Activated T-cell treated with anti-CD3 and anti-CD28 coated beads, Interleukin-2, amount 50 U/mL, for 24 hours (primary cell): ENCODE measurements around the gene EXOSC10.

ENCODE experiments used
- DNase-seq: peaks from one replicate; pipeline ENCODE4 v3.0.0-alpha.2; 2020
- H3K27ac Mint-ChIP-seq: 2 replicates; pipeline ENCODE4 v1.8.0; 2020; ENCODE audit warnings: mild to moderate bottlenecking, mixed read lengths
- H3K27me3 Mint-ChIP-seq: 2 replicates; pipeline ENCODE4 v1.8.0; 2020; ENCODE audit warnings: mixed read lengths
- H3K36me3 Mint-ChIP-seq: 2 replicates; pipeline ENCODE4 v1.8.0; 2020; ENCODE audit warnings: low read depth, mixed read lengths
- H3K4me1 Mint-ChIP-seq: 2 replicates; pipeline ENCODE4 v1.8.0; 2020; ENCODE audit warnings: low read depth, mixed read lengths
- H3K4me3 Mint-ChIP-seq: 2 replicates; pipeline ENCODE4 v1.8.0; 2020; ENCODE audit warnings: mild to moderate bottlenecking, moderate library complexity, mixed read lengths
- H3K9me3 Mint-ChIP-seq: 2 replicates; pipeline ENCODE4 v1.8.0; 2020; ENCODE audit warnings: mixed read lengths

Gene EXOSC10

DNA sequence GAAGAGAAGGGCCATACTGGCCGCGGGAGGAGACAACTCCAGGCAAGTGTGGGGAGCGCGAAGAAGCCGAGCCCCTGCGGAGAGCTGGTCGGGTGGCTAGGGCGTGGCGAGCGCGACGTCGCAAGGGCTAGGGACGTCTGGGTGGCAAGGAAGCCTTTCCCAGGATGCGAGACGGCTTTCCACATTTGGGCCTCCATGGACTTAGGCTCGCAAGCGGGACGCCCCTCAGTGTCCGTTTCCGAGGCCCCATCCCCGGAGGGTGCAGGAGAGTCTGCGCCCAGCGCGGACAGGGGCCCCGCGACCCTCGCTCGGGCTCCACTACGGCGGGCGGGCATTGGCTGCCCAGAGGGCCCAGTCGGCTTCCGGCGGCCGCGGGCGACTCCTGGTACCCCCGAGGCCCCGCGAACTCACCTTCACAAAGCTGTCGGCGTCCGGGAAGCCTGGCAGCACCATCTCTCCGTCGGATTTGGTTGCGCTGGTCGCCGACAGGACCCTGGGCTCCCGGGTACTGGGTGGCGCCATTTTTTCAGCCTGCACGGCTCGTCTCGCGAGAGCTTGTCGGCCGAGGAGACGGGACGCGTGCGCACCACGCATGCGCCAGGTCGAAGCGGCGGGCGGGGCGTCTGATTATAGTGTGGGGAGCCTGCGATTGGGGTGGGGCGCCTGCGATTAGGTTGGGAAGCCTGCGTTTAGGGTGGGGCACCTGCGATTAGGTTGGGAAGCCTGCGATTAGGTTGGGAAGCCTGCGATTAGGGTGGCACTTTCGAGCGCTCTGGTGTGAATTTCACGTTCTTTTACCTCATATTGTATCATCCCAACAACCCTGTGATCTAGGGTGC is at the start of gene EXOSC10:
EXOSC10 (minus strand) TSS at position 560 of the 839 bp plus-strand sequence; CDS start at position 522, 38 bp downstream.
- Mint-ChIP-seq H3K4me1 (peaks cover 17% of the 10 kb centered on the region), H3K27ac (peak within 1 kb of the TSS; percentile 97), H3K36me3 (peaks cover 47% of the 10 kb centered on the region), H3K4me3 (peak within 1 kb of the TSS; percentile 90), H3K27me3 (no peaks in the 10 kb centered on the region), H3K9me3 (no peaks in the 10 kb centered on the region)
- peak; percentile 97 for DNase-seq

- Mint-ChIP-seq H3K27ac (no peak overlapping the region), H3K9me3 (no peaks in the 10 kb centered on the region), H3K4me3 (no peak overlapping the region), H3K36me3 (peaks cover 97% of the 10 kb centered on the region), H3K27me3 (no peaks in the 10 kb centered on the region), H3K4me1 (peaks cover 24% of the 10 kb centered on the region)
- no peak for DNase-seq
These were observed 47.6 kb upstream of the EXOSC10 start for GRCh38 chr1:11147197-11147770.

GRCh38 chr1:11145741-11146140 is 46.1 kb upstream of the EXOSC10 start:
- no peak overlapping the region for H3K27ac Mint-ChIP-seq
- peaks cover 90% of the 10 kb centered on the region for H3K36me3 Mint-ChIP-seq
- no peak overlapping the region for H3K4me3 Mint-ChIP-seq
- DNase-seq: no peak
- peaks cover 24% of the 10 kb centered on the region for H3K4me1 Mint-ChIP-seq
- H3K9me3 Mint-ChIP-seq: no peaks in the 10 kb centered on the region
- H3K27me3 Mint-ChIP-seq: no peaks in the 10 kb centered on the region

GRCh38 chr1:11144570-11145256 is 45.0 kb upstream of the EXOSC10 start:
- peaks cover 24% of the 10 kb centered on the region for H3K4me1 Mint-ChIP-seq
- H3K27me3 Mint-ChIP-seq: no peaks in the 10 kb centered on the region
- no peak for DNase-seq
- no peak overlapping the region for H3K4me3 Mint-ChIP-seq
- H3K9me3 Mint-ChIP-seq: no peaks in the 10 kb centered on the region
- peak overlapping the region; percentile 84 for H3K27ac Mint-ChIP-seq
- H3K36me3 Mint-ChIP-seq: peaks cover 89% of the 10 kb centered on the region

- Mint-ChIP-seq H3K27ac (peak overlapping the region; percentile 84), H3K36me3 (peaks cover 89% of the 10 kb centered on the region), H3K9me3 (no peaks in the 10 kb centered on the region), H3K4me3 (no peak overlapping the region), H3K27me3 (no peaks in the 10 kb centered on the region), H3K4me1 (peaks cover 24% of the 10 kb centered on the region)
- no peak for DNase-seq
These were observed 44.2 kb upstream of the EXOSC10 start for GRCh38 chr1:11143907-11144306.

DNA sequence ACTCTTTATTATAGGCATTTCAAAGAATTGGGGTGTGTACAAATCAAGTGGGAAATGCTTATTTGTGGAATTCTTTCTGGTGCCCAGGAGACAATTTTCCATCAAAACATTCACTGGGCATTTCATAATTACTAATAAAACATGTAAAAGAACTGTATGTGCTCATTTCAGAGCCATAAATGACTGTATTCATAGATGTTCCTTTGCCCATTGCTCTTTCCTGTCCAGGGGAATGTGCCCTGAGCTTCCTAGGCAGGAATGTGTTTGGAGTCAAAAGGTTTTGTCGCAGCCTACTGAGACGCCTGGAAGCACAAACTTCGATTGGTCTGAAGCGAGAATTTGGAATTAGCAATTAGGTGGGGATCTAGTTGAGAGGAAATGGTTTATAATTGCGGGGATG is 43.7 kb upstream of the EXOSC10 start:
- no peak overlapping the region for H3K4me3 Mint-ChIP-seq
- no peaks in the 10 kb centered on the region for H3K9me3 Mint-ChIP-seq
- peaks cover 89% of the 10 kb centered on the region for H3K36me3 Mint-ChIP-seq
- DNase-seq: no peak
- peaks cover 24% of the 10 kb centered on the region for H3K4me1 Mint-ChIP-seq
- H3K27ac Mint-ChIP-seq: peak overlapping the region; percentile 84
- H3K27me3 Mint-ChIP-seq: no peaks in the 10 kb centered on the region

DNA sequence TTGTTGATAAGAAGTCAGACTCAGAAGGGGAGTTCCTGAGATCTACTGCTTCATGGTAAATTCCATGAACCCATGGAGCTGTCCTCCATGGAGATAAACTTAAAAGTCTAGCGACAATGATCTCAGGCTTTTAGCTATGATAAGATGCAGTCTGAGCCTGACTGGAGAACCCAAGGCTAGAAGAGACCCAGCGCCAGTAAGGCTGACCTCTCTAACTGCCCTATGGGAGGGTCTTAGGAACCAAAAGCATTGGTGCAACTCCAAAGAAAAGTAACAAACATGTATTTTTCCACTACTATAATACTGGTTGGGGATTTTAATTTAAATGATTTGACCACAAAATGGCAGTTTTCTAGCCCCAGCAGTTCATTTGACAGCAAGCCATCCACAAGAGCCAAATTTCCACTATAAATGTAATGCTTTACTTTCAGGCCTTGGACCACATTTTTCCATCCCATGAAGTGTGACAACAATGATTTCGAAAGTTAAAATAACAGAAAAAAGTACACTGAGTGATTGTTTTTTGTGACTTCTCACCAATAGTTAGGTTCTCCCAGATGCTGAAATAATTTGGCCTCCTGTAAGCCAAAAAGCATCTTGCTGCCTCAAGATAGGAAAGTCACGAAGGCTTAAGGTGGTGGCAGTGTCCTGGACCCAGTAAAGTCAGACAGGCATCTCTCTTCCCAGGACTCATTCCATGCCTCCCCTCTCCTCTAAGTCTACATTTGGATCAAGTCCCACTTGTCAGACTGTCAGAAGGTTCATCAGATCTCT is 43.1 kb upstream of the EXOSC10 start:
- H3K27ac Mint-ChIP-seq: peak overlapping the region; percentile 84
- H3K9me3 Mint-ChIP-seq: no peaks in the 10 kb centered on the region
- no peak for DNase-seq
- peaks cover 89% of the 10 kb centered on the region for H3K36me3 Mint-ChIP-seq
- H3K4me1 Mint-ChIP-seq: peaks cover 24% of the 10 kb centered on the region
- no peaks in the 10 kb centered on the region for H3K27me3 Mint-ChIP-seq
- no peak overlapping the region for H3K4me3 Mint-ChIP-seq

DNA sequence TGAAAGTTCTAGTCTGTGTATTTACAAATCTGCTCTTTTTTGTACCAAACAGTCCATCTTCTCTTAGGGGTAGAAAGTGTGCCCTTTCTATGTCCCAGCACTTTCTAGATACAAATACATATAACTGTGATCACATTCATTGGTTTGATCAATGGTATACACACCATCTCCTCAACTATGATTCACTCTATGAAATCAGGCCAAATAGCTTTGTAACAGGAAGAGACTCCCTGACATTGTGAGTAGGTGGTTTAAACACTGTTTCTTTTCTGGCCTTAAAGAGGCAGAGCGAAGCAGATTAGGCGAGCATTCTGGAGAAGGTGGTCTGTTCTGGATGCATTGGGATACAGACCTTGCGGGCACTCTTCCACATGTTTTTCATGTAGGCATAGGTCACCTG is 39.3 kb upstream of the EXOSC10 start:
- no peaks in the 10 kb centered on the region for H3K27me3 Mint-ChIP-seq

DNA sequence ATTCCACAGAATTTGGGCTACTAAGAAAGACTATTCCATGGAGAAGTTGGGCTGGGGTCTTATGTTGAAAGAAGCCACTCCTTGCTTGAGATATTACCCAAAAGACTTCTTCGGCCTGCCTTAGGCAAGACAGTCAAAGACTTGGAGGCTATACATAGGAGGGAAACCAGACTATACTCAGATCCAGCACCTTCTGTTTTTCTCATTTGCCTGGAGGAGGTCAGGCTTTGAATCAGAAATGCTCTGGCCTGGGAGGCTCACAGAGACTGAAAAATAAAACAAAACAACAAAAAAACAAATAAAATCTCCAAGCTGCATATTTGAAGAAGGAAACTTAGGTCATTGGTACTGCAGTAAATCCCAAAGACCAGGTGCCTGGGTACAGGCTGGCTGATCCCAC is 38.4 kb upstream of the EXOSC10 start:
- Mint-ChIP-seq H3K9me3 (no peaks in the 10 kb centered on the region), H3K36me3 (peaks cover 85% of the 10 kb centered on the region), H3K27me3 (no peaks in the 10 kb centered on the region), H3K27ac (no peak overlapping the region), H3K4me3 (no peak overlapping the region), H3K4me1 (peaks cover 5% of the 10 kb centered on the region)
- no peak for DNase-seq

More for the DNA sequence above, 39.3 kb upstream of the EXOSC10 start:
- peaks cover 85% of the 10 kb centered on the region for H3K36me3 Mint-ChIP-seq
- H3K9me3 Mint-ChIP-seq: no peaks in the 10 kb centered on the region
- no peak for DNase-seq
- peaks cover 14% of the 10 kb centered on the region for H3K4me1 Mint-ChIP-seq
- H3K4me3 Mint-ChIP-seq: no peak overlapping the region
- peak overlapping the region; percentile 67 for H3K27ac Mint-ChIP-seq

- Mint-ChIP-seq H3K4me3 (no peak overlapping the region), H3K27ac (no peak overlapping the region), H3K9me3 (no peaks in the 10 kb centered on the region), H3K36me3 (peaks cover 93% of the 10 kb centered on the region), H3K4me1 (no peaks in the 10 kb centered on the region), H3K27me3 (no peaks in the 10 kb centered on the region)
- no peak for DNase-seq
These were observed 35.2 kb upstream of the EXOSC10 start for GRCh38 chr1:11134898-11135266.

DNA sequence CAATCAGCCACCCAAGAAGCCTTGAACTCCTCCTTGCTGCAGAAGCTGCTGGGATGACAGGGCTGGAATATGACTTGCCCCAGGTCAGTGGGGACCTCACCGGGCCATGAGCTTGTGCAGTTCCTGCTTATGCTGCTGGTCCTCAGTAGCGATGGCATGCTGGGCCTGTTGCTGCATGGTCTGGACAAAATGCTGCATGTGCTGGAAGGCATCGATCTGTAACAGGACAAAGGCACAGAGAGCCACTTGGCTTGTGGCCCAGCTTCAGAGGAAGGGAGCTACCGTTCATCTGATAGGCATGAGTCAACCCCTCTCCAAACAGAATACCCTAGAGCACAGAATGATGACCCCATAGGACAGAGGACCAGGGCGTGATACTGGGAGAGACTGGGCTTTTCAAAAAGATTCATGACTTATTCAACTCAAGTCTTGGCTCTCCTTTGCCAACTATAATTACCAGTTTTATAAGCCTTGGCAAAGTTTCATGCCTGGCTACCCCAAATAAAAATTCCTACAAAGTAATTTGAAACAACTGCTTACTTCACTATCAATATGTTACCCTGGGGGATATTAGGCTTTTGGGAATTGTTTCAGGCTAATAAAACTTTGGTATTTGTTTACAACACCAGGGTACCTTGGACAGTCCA is 34.7 kb upstream of the EXOSC10 start:
- DNase-seq: no peak
- Mint-ChIP-seq H3K27me3 (no peaks in the 10 kb centered on the region), H3K4me3 (no peak overlapping the region), H3K36me3 (peaks cover 93% of the 10 kb centered on the region), H3K27ac (no peak overlapping the region), H3K4me1 (no peaks in the 10 kb centered on the region), H3K9me3 (no peaks in the 10 kb centered on the region)

DNA sequence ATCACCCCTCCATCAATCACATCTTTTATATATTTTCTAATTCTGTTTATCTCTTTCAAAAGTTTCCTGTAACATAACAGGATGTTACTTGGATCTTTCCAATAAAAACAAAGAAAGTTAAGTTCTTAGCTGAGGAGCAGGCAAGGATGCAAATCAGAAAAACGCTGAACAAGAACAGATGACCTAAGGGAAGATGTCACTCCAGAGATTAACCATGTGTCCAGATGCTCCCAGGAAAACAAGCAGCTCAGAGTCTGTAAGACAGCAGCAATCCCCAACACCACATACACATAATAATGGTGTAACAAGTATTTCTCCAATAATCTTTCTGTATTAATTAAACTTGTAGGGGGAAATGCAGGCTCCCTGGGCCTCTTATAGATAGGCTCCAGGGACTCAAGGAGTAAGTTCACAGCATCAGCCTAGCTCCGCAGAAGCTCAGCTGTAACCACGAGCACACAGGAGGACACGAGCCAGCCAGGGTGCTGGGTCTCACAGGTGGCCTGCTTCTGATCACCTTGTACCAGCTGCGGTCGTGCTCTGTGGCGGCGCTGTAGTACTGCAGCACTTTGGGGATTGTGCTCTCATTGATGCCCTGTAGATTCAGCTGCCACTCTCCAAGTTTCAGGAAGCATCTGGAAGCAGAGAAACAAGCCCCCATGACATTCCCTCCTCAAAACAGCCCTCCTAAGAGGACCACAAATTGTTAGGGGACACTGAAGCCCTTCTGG is 33.1 kb upstream of the EXOSC10 start:
- peaks cover 93% of the 10 kb centered on the region for H3K36me3 Mint-ChIP-seq
- no peak overlapping the region for H3K4me3 Mint-ChIP-seq
- no peaks in the 10 kb centered on the region for H3K4me1 Mint-ChIP-seq
- no peak overlapping the region for H3K27ac Mint-ChIP-seq
- H3K27me3 Mint-ChIP-seq: no peaks in the 10 kb centered on the region
- DNase-seq: no peak
- H3K9me3 Mint-ChIP-seq: no peaks in the 10 kb centered on the region

- Mint-ChIP-seq H3K4me1 (no peaks in the 10 kb centered on the region), H3K36me3 (peaks cover 96% of the 10 kb centered on the region), H3K9me3 (no peaks in the 10 kb centered on the region), H3K27me3 (no peaks in the 10 kb centered on the region), H3K4me3 (no peak overlapping the region), H3K27ac (no peak overlapping the region)
- DNase-seq: no peak
These were observed 32.1 kb upstream of the EXOSC10 start for GRCh38 chr1:11131816-11132215.
